ENCODE results near the gene KCNJ9.

KCNJ9 gene

GRCh38 chr1:160087118-160087662, 5.9 kb downstream of the KCNJ9 start:
- no peak for DNase-seq (ENCODE audit: low spot score)

GRCh38 chr1:160089883-160090282, 8.5 kb downstream of the KCNJ9 start:
- DNase-seq (ENCODE audit: low spot score): no peak

GRCh38 chr1:160090760-160091159, 9.4 kb downstream of the KCNJ9 start:
- DNase-seq (ENCODE audit: low spot score): no peak

- DNase-seq (ENCODE audit: low spot score): no peak
Observed at GRCh38 chr1:160091666-160092223, 10.4 kb downstream of the KCNJ9 start.

GRCh38 chr1:160092366-160093068, 11.2 kb downstream of the KCNJ9 start:
- no peak for DNase-seq (ENCODE audit: low spot score)

GRCh38 chr1:160093069-160093395, 11.7 kb downstream of the KCNJ9 start:
- DNase-seq (ENCODE audit: low spot score): no peak

- DNase-seq (ENCODE audit: low spot score): no peak
Observed at GRCh38 chr1:160093624-160094290, 12.4 kb downstream of the KCNJ9 start.

- DNase-seq (ENCODE audit: low spot score): peak; percentile 94
Observed at GRCh38 chr1:160094291-160094625, 12.9 kb downstream of the KCNJ9 start.

- DNase-seq (ENCODE audit: low spot score): no peak
Observed at GRCh38 chr1:160094806-160095205, 13.5 kb downstream of the KCNJ9 start.

GRCh38 chr1:160095382-160096105, 14.2 kb downstream of the KCNJ9 start:
- no peak for DNase-seq (ENCODE audit: low spot score)

GRCh38 chr1:160096274-160097116, 15.2 kb downstream of the KCNJ9 start:
- no peak for DNase-seq (ENCODE audit: low spot score)

GRCh38 chr1:160097151-160097910, 16.0 kb downstream of the KCNJ9 start:
- DNase-seq (ENCODE audit: low spot score): no peak

GRCh38 chr1:160097911-160098851, 16.8 kb downstream of the KCNJ9 start, which contains the start of gene IGSF8:
Gene IGSF8 (minus strand): TSS chr1:160098619. CDS start chr1:160098472, 147 bp downstream.
- peak; percentile 93 for DNase-seq (ENCODE audit: low spot score)

- peak; percentile 98 for DNase-seq (ENCODE audit: low spot score)
Observed at GRCh38 chr1:160098852-160099561, 17.7 kb downstream of the KCNJ9 start.

- DNase-seq (ENCODE audit: low spot score): no peak
Observed at GRCh38 chr1:160099716-160100375, 18.5 kb downstream of the KCNJ9 start.

GRCh38 chr1:160101037-160101716, 19.8 kb downstream of the KCNJ9 start:
- peak; percentile 90 for DNase-seq (ENCODE audit: low spot score)

GRCh38 chr1:160101717-160102522, 20.6 kb downstream of the KCNJ9 start:
- no peak for DNase-seq (ENCODE audit: low spot score)
